GM18951 (cell line): ENCODE data around the gene IFI27L1.

Experiments
- POLR2A ChIP-seq: IDR thresholded peaks from 4 replicates; pipeline ENCODE4 v1.6.1; 2011; ENCODE audit warnings: mild to moderate bottlenecking; ENCODE audit not compliant: insufficient read length, insufficient read depth; ENCODE audit errors: extremely low read depth
- in situ Hi-C: fragments of 300-500 bp; cut with MboI; formaldehyde crosslinking; loops from one replicate; pipeline ENCODE4 v1.12.0; 2022; ENCODE audit warnings: low sequenced_read_pairs, mixed read lengths, inconsistent platforms; ENCODE audit not compliant: unreplicated experiment

Gene IFI27L1

GRCh38 chr14:94129758-94130414 is 48.8 kb downstream of the IFI27L1 start:
- TF ChIP-seq POLR2A, result no peak
- in situ Hi-C loops, result loop anchor here (10.0 kb wide), 1 partner anchor 95 kb away; no protein-coding TSS in a partner anchor

- TF ChIP-seq POLR2A, result no peak
- in situ Hi-C loops, result loop anchor here (10.0 kb wide), 1 partner anchor 98 kb away; no protein-coding TSS in a partner anchor
Observed at GRCh38 chr14:94132285-94132887, 51.3 kb downstream of the IFI27L1 start.

- in situ Hi-C loops, result loop anchor here (10.0 kb wide), 1 partner anchor 101 kb away; no protein-coding TSS in a partner anchor
- TF ChIP-seq POLR2A, result no peak
Observed at GRCh38 chr14:94135476-94135875, 54.4 kb downstream of the IFI27L1 start.

GRCh38 chr14:94136575-94137331 is 55.6 kb downstream of the IFI27L1 start:
- in situ Hi-C loops, result loop anchor here (10.0 kb wide), 1 partner anchor 102 kb away; no protein-coding TSS in a partner anchor
- no peak for TF ChIP-seq POLR2A

DNA sequence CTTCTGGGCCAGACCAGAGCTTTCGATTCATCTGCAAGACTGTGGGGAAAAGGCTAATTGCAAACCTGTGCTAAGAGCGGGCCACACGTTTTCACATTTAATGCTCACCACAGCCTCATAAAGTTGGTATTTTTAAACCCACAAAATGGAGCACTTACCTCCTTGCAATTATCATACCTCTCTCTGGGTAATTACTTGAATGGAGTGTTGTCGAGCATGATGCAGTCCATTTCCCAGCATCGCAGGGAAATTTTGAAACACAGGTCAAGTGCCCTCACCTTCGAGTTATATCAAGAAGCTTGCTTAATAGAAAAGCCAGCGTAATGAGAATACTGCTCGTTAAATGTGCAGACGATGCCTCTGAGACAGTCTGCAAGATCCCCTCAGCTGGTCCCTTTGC is 57.1 kb downstream of the IFI27L1 start:
- in situ Hi-C loops, result loop anchor here (10.0 kb wide), 1 partner anchor 103 kb away; no protein-coding TSS in a partner anchor
- no peak for TF ChIP-seq POLR2A

- no peak for TF ChIP-seq POLR2A
- in situ Hi-C loops, result loop anchor here (10.0 kb wide), 1 partner anchor 104 kb away; no protein-coding TSS in a partner anchor
Observed at GRCh38 chr14:94139006-94139405, 57.9 kb downstream of the IFI27L1 start.

DNA sequence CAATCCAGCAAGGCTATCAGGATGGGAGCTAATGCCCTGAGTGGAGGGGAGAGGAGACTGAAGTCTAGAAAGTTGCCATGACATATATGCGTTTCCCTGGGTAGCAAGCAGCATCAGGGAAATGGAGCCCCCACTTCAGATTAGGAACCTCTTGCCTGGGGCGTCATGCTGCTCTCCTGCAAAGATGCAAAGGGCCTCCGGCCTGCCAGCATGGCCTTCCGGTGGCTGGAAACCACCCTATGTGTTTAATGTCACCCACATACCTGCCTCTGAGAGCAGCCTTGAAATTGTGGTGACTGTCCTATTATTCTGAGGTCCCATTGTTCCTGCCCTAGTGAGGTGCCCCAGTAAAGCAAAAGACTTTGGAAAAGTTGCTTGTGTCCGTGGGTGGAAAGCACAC is 58.3 kb downstream of the IFI27L1 start:
- TF ChIP-seq POLR2A, result no peak
- in situ Hi-C loops, result loop anchor here (10.0 kb wide), 1 partner anchor 105 kb away; no protein-coding TSS in a partner anchor

GRCh38 chr14:94142247-94142646 is 61.1 kb downstream of the IFI27L1 start:
- no peak for TF ChIP-seq POLR2A
- in situ Hi-C loops, result no loop called here

GRCh38 chr14:94142836-94143235 is 61.7 kb downstream of the IFI27L1 start:
- no peak for TF ChIP-seq POLR2A
- in situ Hi-C loops, result no loop called here

DNA sequence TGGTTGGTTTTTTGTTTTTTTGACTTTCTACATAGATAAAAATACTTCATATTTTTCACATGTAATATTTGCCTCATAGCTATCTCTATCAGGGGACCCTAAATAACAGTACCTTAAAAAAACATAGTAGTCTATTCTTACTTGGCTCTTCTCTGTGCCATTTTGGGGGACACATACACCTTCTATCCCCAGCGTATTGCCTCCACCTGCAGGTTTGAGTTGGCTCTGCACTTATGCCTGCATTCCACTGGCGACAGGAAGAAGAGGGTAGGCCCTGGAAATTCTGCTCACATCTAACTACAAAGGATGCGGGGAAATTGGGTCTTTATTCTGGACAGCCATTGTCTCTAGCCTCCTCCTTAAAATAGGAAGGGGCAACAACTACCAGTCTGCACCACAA is 62.1 kb downstream of the IFI27L1 start:
- in situ Hi-C loops, result no loop called here
- no peak for TF ChIP-seq POLR2A

- in situ Hi-C loops, result no loop called here
- TF ChIP-seq POLR2A, result no peak
Observed at GRCh38 chr14:94143711-94144110, 62.6 kb downstream of the IFI27L1 start.

GRCh38 chr14:94144765-94145164 is 63.7 kb downstream of the IFI27L1 start:
- in situ Hi-C loops, result no loop called here
- TF ChIP-seq POLR2A, result no peak

DNA sequence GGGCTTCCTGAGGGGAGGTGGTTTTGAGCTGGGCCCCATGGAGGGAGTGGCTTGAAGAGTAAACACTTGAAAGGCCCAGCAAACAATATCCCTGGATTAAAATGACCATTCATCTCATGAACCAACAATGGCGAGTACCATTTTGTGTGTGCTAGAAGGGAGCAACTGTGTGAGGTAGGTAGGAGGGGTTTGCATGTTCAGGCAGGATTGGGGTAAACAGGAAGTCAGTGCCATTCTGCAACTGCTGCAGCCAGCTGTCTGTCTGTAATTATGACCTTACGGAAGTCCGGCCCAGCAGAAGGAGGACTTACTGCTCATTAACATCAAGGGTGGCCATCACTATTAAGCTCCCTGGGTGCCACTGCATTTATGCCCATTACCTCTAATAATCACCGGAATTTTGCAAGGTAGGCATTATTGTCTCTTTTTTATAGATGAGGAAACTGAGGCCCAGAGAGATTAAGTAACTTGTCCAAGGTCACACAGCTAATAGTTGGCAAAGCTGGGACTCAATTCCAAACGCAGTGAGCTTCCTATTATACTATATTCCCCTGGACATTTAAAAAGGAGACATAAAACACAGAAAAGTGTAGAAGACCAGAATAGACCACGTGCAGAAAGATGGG is 64.9 kb downstream of the IFI27L1 start:
- in situ Hi-C loops, result no loop called here
- TF ChIP-seq POLR2A, result no peak
